Activated naive CD4-positive, alpha-beta T cell treated with anti-CD3 and anti-CD28 coated beads for 36 hours (primary cell): ENCODE measurements around the gene CPT1C. TPM values are rescaled to one million over a fixed set of nuclear protein-coding genes. Genes with fewer than 3 reads are reported as not detected.

ENCODE experiments used
- CTCF ChIA-PET: fragments of 350-600 bp; sonication (Branson Sonifier 250); formaldehyde crosslinking; loops from one replicate; lab custom pipeline; 2021; ENCODE audit warnings: antibody characterized with exemption; lab: Charles Lee
- DNase-seq: peaks from one replicate; pipeline ENCODE4 v3.0.0-alpha.2; 2020
- H3K27ac Mint-ChIP-seq: one replicate; pipeline ENCODE4 v1.8.0; 2021; ENCODE audit warnings: mild to moderate bottlenecking, mixed read lengths
- H3K27me3 Mint-ChIP-seq: one replicate; pipeline ENCODE4 v1.8.0; 2021; ENCODE audit warnings: low read depth, mixed read lengths
- H3K36me3 Mint-ChIP-seq: one replicate; pipeline ENCODE4 v1.8.0; 2021; ENCODE audit warnings: low read depth, mixed read lengths
- H3K4me1 Mint-ChIP-seq: one replicate; pipeline ENCODE4 v1.8.0; 2021; ENCODE audit warnings: low read depth, mixed read lengths
- H3K4me3 Mint-ChIP-seq: one replicate; pipeline ENCODE4 v1.8.0; 2021; ENCODE audit warnings: mild to moderate bottlenecking, moderate library complexity, mixed read lengths
- H3K9me3 Mint-ChIP-seq: one replicate; pipeline ENCODE4 v1.8.0; 2021; ENCODE audit warnings: mixed read lengths
- intact Hi-C: fragments of 100-400 bp; cut with micrococcal nuclease; formaldehyde crosslinking; loops from one replicate; pipeline ENCODE4 v1.15.1; 2023
- total RNA-seq, 2 experiments: library from RNA; stranded (reverse); gene quantifications; one replicate each; pipeline ENCODE4 v1.2.3, GENCODE V29; 2021

CPT1C gene
- total RNA-seq, 2 experiments from 2014 or later, result 0.32 to 0.48 TPM

DNA sequence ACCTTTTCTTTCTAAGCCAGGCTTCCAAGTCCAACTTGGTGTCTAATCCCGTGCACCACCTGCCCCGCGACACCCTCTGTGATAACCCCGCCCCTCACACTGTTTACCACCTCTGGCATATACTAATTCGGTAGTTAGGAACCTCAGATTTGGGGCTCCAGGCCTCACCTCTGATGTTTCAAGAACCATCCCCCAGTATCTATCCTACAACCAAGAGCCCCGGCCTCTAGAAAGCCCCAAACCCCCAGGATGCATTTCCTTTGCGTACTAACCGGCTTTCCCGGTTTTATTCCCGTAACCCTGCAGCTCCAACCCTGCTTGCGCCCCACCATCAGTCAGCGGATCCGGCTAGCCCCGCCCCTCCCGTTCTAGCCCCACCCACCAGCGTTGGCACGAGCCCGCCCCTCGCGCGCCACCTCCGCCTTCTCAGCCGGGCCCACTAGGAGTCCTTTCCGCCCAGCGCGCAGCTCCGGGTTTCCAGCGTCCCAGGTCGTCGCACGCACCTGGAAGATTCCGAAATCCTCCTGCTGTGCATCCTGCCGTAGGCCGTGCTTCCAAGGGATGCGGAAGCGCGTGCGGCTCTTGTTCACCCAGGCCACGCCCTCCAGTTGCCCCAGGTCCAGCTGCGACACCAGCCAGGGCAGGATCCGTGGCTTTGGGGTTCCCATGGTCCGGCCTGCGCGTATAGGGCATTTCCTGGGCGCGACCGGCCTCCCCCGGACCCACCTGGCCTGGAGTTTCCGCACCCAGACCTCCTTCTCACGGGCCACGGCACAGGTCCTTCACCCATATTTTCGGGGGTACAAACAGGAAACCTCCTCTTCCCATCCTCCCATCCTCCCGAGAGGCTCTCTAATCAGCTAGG lies 26.5 kb upstream of the CPT1C start:
- H3K27me3 Mint-ChIP-seq, result no peaks in the 10 kb centered on the region
- peak overlapping the region; percentile 98 for H3K4me3 Mint-ChIP-seq
- peak; percentile 97 for DNase-seq
- H3K9me3 Mint-ChIP-seq, result no peaks in the 10 kb centered on the region
- peaks cover 36% of the 10 kb centered on the region for H3K4me1 Mint-ChIP-seq
- CTCF ChIA-PET, result interaction anchor here (0.9 to 2.2 kb wide), 6 partner anchors 9 to 53 kb away, joined by 3 to 8 read pairs (median 5); no protein-coding TSS in a partner anchor
- intact Hi-C loops, result loop anchor here (1.0 kb wide), 4 partner anchors 12 to 212 kb away; partner anchors contain the start of gene RRAS
- H3K27ac Mint-ChIP-seq, result peak overlapping the region; percentile 93
- H3K36me3 Mint-ChIP-seq, result peaks cover 21% of the 10 kb centered on the region

DNA sequence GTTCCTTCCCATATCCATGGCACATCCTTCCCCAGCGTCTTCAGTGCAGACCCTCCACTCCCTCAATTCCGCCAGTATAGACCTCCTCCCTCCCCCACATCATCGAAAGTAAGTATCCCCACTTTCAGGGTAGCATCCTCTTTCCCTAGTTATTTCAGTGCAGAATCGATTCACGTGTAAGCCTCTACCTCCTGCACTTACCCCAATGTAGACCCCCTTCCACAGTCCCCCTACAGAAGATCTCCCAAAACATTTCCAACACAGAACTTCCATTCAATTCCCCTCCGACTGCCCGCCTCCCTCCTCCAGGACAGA lies 25.9 kb upstream of the CPT1C start:
- peaks cover 23% of the 10 kb centered on the region for H3K36me3 Mint-ChIP-seq
- H3K4me1 Mint-ChIP-seq, result peaks cover 37% of the 10 kb centered on the region
- H3K9me3 Mint-ChIP-seq, result no peaks in the 10 kb centered on the region
- peak overlapping the region; percentile 93 for H3K27ac Mint-ChIP-seq
- H3K4me3 Mint-ChIP-seq, result peak overlapping the region; percentile 98
- no peak for DNase-seq
- intact Hi-C loops, result loop anchor here (1.0 kb wide), 4 partner anchors 11 to 211 kb away; partner anchors contain the start of gene RRAS
- CTCF ChIA-PET, result interaction anchor here (0.9 to 2.2 kb wide), 3 partner anchors 11 to 53 kb away, joined by 3 to 7 read pairs (median 6); no protein-coding TSS in a partner anchor
- no peaks in the 10 kb centered on the region for H3K27me3 Mint-ChIP-seq

DNA sequence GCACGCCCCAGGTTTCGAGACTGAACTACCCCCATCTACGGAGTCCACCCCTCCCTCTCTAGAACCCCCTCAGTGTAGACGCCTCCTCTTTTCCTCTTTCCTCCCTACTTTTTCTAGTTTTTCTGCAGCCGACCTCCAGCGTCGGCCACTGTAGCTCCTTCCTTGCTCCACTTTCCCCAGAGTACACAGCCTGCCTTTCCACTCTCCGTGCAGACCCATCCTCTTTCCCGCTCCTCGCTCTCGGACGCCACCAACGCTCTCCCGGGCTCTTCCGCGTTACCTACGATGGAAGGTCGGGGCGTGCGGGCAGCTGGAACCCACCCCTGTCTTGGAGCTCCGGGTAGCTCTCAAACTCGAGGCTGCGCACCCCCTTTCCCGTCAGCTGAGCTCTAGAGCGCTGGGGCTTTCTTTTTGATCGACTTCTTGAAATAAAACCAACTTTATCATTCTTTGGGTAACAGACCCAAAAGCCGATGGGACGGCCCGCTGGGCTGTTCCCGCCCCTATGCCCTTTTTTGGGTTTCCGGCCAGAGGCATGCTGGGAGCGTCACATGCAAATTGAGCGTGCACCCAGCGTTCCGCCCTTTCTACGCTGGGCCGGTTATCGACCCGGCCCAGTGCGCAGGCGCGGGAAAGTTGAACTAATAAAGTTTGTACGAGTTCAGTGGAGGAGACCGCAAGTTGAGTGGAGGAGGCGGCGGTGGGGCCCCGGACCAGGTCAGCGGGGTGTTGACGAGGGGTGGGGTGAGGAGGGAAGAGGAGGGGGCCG lies 25.4 kb upstream of the CPT1C start, which contains the start of the genes BCL2L12 and IRF3:
BCL2L12 (plus strand) TSS at position 583 of the 769 bp plus-strand sequence. CDS start 760 bp downstream, outside the sequence.
IRF3 (minus strand) TSS at position 507 of the 769 bp plus-strand sequence. CDS start 1,019 bp downstream, outside the sequence.
- intact Hi-C loops, result loop anchor here (1.0 kb wide), 4 partner anchors 11 to 211 kb away; partner anchors contain the start of gene RRAS
- Mint-ChIP-seq H3K27ac (peak within 1 kb of the TSS; percentile 93), H3K9me3 (no peaks in the 10 kb centered on the region), H3K36me3 (peaks cover 20% of the 10 kb centered on the region), H3K4me1 (peaks cover 35% of the 10 kb centered on the region), H3K27me3 (no peaks in the 10 kb centered on the region), H3K4me3 (peak within 1 kb of the TSS; percentile 98)
- peak; percentile 100 for DNase-seq
- CTCF ChIA-PET, result interaction anchor here (0.6 to 2.2 kb wide), 4 partner anchors 10 to 86 kb away, joined by 3 to 7 read pairs (median 4); no protein-coding TSS in a partner anchor

DNA sequence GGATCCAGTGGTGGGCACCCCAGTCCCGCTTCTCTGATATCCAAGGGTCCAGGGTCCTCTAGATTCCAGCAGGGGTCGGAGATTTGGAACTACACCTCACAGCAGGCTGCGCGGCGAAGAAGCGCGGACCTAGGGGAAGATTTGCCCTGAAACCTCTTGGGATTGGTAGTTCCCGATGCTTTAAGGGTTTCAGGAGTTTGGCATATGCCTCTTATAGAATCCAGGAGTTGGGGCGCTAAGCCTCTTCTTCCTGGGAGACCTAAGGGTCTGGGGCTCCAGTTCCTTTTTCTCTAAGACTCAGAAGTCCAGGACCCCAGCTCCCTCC lies 24.8 kb upstream of the CPT1C start:
- no peaks in the 10 kb centered on the region for H3K9me3 Mint-ChIP-seq
- peaks cover 35% of the 10 kb centered on the region for H3K4me1 Mint-ChIP-seq
- intact Hi-C loops, result no loop called here
- CTCF ChIA-PET, result interaction anchor here (0.6 kb wide), 1 partner anchor 85 kb away, joined by 3 read pairs; no protein-coding TSS in a partner anchor
- no peak for DNase-seq
- H3K27ac Mint-ChIP-seq, result peak overlapping the region; percentile 93
- peak overlapping the region; percentile 98 for H3K4me3 Mint-ChIP-seq
- H3K36me3 Mint-ChIP-seq, result peaks cover 20% of the 10 kb centered on the region
- H3K27me3 Mint-ChIP-seq, result no peaks in the 10 kb centered on the region

DNA sequence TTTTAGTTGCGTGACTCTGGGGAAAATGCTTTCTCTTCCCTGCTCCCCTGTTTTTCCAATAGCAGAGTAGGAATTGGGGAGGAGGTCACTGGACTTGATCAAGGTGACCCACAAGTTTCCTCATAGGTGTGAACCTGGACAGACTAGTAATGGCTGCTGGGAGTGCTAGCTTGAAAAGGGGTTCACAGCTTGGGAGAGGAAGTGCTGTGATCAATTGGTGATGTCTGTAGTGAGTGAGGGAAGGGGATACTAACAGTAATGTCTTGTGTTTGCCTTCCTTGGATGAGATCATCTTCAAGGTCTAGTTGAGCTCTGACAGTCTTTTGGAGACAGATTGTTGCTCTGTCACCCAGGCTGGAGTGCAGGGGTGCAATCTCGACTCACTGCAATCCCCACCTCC lies 23.4 kb upstream of the CPT1C start:
- H3K9me3 Mint-ChIP-seq, result no peaks in the 10 kb centered on the region
- H3K4me1 Mint-ChIP-seq, result peaks cover 39% of the 10 kb centered on the region
- peaks cover 19% of the 10 kb centered on the region for H3K36me3 Mint-ChIP-seq
- intact Hi-C loops, result no loop called here
- no peaks in the 10 kb centered on the region for H3K27me3 Mint-ChIP-seq
- DNase-seq, result no peak
- no peak overlapping the region for H3K27ac Mint-ChIP-seq
- CTCF ChIA-PET, result interaction anchor here (1.4 kb wide), 1 partner anchor 13 kb away, joined by 3 read pairs; no protein-coding TSS in a partner anchor
- H3K4me3 Mint-ChIP-seq, result peak overlapping the region; percentile 98

DNA sequence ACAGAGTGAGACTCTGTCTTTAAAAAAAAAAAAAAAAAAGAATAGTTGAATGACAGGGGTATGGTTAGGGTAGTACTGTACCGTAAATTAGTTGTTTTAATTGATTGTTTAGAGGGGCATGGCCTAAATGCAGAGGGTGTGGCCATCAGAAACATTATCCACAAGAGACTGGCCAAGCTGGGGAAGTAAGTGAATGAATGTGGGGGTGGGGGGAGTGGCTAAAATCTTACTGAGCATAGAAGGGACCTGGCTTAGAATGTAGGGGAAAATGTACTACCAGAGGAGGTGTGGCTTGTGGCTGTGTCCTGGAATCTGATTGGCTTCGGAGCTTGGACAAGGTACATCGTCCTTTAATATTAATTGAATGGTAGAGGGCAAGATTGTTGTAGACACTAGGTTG lies 21.4 kb upstream of the CPT1C start:
- no peak overlapping the region for H3K4me3 Mint-ChIP-seq
- H3K9me3 Mint-ChIP-seq, result no peaks in the 10 kb centered on the region
- peaks cover 14% of the 10 kb centered on the region for H3K36me3 Mint-ChIP-seq
- H3K27me3 Mint-ChIP-seq, result no peaks in the 10 kb centered on the region
- H3K4me1 Mint-ChIP-seq, result peaks cover 20% of the 10 kb centered on the region
- intact Hi-C loops, result no loop called here
- H3K27ac Mint-ChIP-seq, result no peak overlapping the region
- no peak for DNase-seq
- CTCF ChIA-PET, result interaction anchor here (1.4 kb wide), 1 partner anchor 166 kb away, joined by 5 read pairs; no protein-coding TSS in a partner anchor

DNA sequence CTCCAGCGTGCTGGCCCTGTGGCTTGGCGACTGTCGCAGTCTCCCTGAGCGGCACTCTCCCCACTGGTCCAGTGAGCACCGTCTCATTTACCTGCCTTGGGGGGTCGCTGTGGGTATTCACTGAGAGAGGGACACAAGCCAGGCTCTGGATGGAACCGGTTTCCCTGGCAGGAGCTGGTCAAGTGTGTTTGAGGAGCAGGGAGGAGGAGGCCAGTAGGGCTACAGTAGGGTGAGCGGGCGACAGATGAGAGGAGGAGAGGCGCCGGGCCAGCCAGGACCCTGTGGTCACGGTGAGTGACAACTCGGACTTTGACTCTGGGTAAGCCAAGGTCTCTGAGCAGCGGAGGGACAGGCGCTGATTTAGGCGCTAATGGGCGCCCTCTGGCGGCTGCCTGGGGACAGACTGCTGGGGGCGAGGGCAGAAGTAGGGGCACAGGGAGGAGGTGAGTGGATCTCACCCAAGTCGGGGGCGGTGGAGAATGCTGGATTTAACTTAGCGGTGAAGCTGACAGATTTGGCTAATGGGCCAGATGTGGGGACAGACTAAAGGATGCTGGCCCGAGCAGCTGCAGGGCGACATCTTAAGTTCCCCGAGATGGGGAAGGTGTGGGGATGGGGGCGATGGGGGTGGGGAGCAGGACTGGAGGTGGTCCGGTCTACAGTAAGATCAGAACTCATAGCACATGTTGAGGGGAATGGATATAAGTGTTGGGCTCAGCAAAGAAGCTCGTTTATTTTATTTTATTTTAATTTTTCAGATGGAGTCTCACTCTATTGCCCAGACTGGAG lies 18.6 kb upstream of the CPT1C start:
- H3K9me3 Mint-ChIP-seq, result no peaks in the 10 kb centered on the region
- H3K27ac Mint-ChIP-seq, result no peak overlapping the region
- no peak overlapping the region for H3K4me3 Mint-ChIP-seq
- CTCF ChIA-PET, result interaction anchor here (0.6 to 2.9 kb wide), 20 partner anchors 9 to 218 kb away, joined by 3 to 13 read pairs (median 4); partner anchors contain the start of genes NOSIP and RRAS
- H3K4me1 Mint-ChIP-seq, result peaks cover 12% of the 10 kb centered on the region
- DNase-seq, result peak; percentile 79
- peaks cover 13% of the 10 kb centered on the region for H3K36me3 Mint-ChIP-seq
- no peaks in the 10 kb centered on the region for H3K27me3 Mint-ChIP-seq
- intact Hi-C loops, result loop anchor here (2.0 kb wide), 1 partner anchor 56 kb away; no protein-coding TSS in a partner anchor

DNA sequence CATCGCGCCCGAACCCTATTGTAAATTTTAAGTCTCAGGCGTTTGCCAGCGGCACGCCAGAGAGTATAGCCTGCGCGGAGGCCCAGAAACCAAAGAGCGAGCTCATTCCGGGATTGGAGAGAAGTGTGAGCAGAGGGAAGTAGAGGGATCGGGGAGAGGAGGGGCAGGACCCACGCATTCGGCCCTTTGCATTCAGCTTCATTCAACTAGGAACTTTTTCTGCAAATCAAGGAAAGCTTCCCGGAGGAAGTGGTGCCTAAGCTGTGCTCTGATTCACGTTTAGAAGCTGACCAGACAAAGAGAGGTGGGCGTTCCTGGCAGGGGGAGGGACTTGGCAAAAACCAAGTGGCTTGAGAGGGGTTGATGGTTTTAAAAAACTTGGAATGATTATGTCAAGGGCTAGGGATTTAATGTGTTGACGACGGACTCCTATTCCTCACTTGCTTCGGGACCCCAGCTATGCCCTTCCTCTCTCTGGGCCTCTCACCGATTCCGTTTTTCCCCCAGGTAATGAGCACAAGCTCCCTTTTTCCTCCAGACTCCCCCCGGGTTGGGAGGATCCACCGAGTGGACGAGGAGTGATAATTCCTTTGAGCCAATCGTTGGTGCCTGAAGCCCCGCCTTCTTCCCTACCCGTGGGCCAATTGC lies 14.7 kb upstream of the CPT1C start:
- DNase-seq, result peak; percentile 55
- Mint-ChIP-seq H3K27me3 (no peaks in the 10 kb centered on the region), H3K4me3 (peak overlapping the region; percentile 91), H3K36me3 (peaks cover 13% of the 10 kb centered on the region), H3K27ac (peak overlapping the region; percentile 99), H3K4me1 (peaks cover 28% of the 10 kb centered on the region), H3K9me3 (no peaks in the 10 kb centered on the region)
- CTCF ChIA-PET, result interaction anchor here (0.8 to 2.2 kb wide), 3 partner anchors 11 to 126 kb away, joined by 3 to 6 read pairs (median 3); partner anchors contain the start of genes ADM5, BCL2L12 and IRF3
- intact Hi-C loops, result loop anchor here (1.0 to 2.0 kb wide), 5 partner anchors 11 to 223 kb away; partner anchors contain the start of genes AKT1S1, ALDH16A1, BCL2L12 and IRF3

DNA sequence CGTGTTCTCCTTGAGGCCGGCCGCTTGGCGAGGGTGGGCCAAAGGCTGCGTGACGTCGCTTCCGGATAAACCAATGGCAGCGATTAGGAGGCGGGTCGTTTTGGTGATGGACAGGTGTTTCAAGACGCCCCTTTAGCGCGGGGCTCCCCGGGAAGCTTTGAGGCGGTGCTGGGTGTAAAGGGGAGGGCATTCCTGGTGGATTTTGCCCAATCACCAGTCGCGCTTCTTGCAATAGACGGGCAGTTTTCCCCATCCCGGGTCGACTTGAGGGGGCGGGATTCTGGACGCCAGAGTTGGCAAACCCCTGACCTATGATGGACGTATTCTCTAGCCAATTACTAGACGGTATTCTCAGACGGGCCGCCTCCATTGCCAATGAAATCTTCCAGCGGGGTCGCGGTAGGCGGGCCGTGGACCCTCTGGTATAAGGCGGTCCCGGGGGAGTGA lies 14.1 kb upstream of the CPT1C start:
- H3K27ac Mint-ChIP-seq, result peak overlapping the region; percentile 99
- H3K4me1 Mint-ChIP-seq, result peaks cover 29% of the 10 kb centered on the region
- CTCF ChIA-PET, result interaction anchor here (0.5 to 2.2 kb wide), 4 partner anchors 12 to 127 kb away, joined by 3 to 6 read pairs (median 4); partner anchors contain the start of genes ADM5, BCL2L12 and IRF3
- intact Hi-C loops, result loop anchor here (1.0 to 2.0 kb wide), 7 partner anchors 12 to 348 kb away; partner anchors contain the start of genes AKT1S1, ALDH16A1, BCL2L12 and IRF3
- peaks cover 13% of the 10 kb centered on the region for H3K36me3 Mint-ChIP-seq
- H3K9me3 Mint-ChIP-seq, result no peaks in the 10 kb centered on the region
- H3K4me3 Mint-ChIP-seq, result peak overlapping the region; percentile 91
- no peaks in the 10 kb centered on the region for H3K27me3 Mint-ChIP-seq
- DNase-seq, result peak; percentile 100

DNA sequence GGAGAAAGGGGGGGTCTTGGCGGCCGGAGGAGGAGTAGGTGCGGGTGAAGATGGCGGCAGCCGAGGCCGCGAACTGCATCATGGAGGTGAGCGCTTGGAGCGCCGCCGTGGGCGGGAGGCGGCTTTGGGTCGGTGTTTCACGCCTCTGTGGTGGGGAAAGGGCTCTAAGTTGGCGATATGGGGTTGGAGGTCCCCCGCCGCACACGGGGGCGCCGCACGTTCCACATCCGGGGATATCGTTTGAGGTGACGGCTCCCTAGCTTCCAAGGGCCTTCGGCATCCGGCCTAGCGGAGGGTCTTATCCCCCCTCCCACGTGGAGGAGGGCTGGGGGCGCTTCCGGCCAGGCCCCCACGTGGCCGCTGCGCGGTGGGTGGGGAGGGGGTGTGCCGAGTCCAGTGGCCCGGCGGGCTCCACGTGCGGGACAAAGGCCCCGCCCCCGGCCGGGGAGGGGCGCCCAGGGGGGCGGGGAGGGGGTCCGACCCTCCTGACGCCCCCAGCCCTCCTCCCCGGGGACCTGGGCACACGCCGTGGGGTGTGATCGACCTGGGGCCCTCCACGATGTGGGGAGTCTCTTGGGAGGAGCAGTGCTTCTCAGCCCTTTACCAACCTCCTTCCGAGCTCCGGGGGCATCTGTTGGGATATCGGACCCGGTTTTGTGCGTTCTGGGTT lies 13.6 kb upstream of the CPT1C start, which contains the start of gene PRMT1:
PRMT1 (plus strand) TSS at position 41 of the 670 bp plus-strand sequence; CDS start at position 51, 10 bp downstream.
- Mint-ChIP-seq H3K27me3 (no peaks in the 10 kb centered on the region), H3K36me3 (peaks cover 12% of the 10 kb centered on the region), H3K27ac (peak within 1 kb of the TSS; percentile 99), H3K4me1 (peaks cover 29% of the 10 kb centered on the region), H3K4me3 (peak within 1 kb of the TSS; percentile 91), H3K9me3 (no peaks in the 10 kb centered on the region)
- intact Hi-C loops, result loop anchor here (1.0 to 2.0 kb wide), 4 partner anchors 181 to 348 kb away; partner anchors contain the start of genes AKT1S1, ALDH16A1, RPS11 and TBC1D17
- CTCF ChIA-PET, result interaction anchor here (0.5 to 2.1 kb wide), 7 partner anchors 12 to 207 kb away, joined by 3 to 8 read pairs (median 4); partner anchors contain the start of genes ADM5 and RRAS
- no peak for DNase-seq
